DMS114 treated with DMSO at 0.1 percent for 48 hours (cell line): Measurements from ENCODE around the gene COL18A1.

Source experiments
- DNase-seq: peaks from one replicate; lab custom pipeline; 2025; ENCODE audit not compliant: unreplicated experiment; lab: John Stamatoyannopoulos, UW

COL18A1 gene

DNA sequence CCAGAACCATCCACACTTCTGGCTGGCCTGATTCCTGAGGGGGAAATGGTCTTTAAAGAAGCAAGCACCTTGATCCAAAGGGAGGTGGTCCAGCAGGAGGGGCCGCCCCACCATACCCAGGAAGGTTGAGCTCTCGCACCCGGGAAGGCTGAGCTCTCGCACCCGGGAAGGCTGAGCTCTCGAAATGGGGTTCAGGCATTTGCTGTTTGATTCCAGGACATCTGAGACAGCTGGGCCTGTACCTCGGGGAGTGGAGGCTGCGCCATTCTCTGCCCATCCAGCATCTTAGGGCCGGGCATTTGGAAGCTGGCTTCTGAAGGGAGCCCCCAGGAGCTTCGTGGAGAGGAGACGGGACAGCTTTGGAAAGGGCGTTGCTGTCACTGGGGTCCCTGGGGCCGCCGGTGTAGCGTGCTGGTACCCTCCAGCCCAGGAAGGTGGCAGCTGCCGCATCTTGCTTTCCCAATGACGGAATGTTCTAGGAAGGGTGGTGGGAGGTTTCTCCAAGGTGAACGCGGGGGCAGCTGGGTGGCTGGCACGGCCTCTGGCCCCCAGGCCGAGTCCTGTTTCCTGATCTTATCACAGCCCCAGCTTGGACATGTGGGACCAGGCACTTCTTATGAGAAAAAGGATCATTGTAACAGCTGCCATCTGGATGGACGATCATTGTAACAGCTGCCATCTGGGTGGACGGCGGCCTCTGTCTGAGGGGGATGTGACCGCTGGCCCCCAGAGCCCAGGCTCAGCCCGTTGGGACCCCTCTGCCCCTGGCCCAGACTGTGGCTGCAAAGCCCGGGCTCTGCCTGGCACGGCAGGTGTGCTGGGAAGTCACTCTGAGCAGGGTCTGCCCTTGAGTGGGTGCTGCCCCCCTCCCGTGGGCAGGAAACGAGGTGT, 61.6 kb downstream of the COL18A1 start:
- DNase-seq = no peak

DNA sequence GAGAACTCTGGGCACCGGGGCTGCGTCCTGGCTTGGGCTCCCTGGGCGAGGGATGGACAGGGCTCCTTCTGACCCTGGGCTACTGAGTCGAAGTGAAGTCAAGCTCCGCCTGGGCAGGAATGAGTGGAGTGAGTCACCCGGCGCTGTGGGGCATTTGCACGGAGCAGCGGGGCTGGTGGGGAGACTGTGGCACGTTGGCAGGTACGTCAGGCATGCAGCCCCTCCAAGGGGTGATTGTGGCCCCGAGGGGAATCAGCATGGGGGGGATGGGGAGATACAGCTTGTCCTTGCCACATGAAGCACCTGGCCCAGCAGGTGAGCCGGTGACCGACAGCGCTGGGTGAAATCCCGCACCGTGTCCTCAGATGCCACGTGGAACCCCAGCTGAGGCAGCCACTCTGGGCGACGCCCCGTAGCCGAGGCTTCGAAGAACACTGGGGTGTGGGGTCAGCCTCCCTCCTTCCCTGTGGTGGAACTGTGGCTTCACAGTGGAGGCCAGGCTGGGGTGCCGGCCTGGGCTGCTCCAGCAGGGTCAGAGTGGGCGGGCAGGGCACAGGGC, 62.3 kb downstream of the COL18A1 start:
- DNase-seq = no peak

DNA sequence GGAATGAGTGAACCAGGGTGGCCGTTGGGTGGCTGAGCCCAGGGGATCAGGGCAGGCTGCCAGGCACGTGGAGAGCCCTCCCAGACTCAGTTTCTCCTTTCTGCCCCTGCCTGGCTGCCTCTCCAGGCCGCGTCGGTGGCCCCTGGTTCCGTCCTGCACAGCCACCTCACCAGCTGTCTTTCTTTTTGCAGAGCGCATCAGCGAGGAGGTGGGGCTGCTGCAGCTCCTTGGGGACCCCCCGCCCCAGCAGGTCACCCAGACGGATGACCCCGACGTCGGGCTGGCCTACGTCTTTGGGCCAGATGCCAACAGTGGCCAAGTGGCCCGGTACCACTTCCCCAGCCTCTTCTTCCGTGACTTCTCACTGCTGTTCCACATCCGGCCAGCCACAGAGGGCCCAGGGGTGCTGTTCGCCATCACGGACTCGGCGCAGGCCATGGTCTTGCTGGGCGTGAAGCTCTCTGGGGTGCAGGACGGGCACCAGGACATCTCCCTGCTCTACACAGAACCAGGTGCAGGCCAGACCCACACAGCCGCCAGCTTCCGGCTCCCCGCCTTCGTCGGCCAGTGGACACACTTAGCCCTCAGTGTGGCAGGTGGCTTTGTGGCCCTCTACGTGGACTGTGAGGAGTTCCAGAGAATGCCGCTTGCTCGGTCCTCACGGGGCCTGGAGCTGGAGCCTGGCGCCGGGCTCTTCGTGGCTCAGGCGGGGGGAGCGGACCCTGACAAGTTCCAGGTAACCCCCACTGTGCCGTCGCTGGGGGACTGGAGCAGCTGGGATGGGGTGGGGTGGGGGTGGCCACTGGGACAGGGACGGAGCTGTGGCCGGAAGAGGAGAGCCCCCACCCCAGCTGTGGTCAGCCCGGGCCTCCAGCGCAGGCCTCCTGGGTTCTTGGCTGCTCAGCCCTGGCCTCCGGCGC, 63.3 kb downstream of the COL18A1 start:
- no peak for DNase-seq

DNA sequence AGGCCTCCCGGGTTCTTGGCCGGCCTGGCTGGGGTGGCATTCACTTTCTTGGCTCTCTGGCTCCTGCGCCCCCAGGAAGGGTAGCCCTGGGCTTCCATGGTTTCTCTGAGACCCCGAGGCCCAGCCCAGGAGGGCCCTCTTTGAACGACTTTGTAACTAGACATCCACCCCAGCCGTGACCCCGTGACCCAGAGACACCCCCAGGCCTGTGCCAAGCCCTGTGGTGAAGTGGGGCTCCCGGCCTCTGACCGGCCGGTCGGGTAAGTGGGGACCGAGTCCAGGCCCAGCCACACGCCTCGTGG, 64.0 kb downstream of the COL18A1 start:
- no peak for DNase-seq

GRCh38 chr21:45469273-45470086, 64.5 kb downstream of the COL18A1 start:
- no peak for DNase-seq

DNA sequence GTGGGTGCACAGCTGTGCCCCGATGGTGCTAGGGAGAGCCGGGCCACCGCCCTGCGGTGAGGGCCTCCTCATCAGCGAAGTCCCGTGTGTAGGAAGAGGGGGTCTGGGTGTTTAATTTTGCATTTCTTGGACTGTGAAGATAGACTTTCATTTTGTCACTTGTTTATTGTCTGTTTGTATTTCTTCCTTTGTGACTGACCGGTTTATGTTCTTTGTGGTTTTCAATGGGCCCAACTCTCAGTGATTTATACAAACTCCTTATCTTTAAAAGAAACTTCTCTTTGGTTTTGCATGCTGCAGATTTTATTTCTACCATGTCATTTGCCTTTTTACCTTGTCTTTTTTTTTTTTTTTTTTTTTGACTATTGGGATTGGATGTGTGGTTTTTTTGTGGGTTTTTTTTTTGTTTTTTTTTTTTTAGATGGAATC, 65.1 kb downstream of the COL18A1 start:
- DNase-seq = no peak

DNA sequence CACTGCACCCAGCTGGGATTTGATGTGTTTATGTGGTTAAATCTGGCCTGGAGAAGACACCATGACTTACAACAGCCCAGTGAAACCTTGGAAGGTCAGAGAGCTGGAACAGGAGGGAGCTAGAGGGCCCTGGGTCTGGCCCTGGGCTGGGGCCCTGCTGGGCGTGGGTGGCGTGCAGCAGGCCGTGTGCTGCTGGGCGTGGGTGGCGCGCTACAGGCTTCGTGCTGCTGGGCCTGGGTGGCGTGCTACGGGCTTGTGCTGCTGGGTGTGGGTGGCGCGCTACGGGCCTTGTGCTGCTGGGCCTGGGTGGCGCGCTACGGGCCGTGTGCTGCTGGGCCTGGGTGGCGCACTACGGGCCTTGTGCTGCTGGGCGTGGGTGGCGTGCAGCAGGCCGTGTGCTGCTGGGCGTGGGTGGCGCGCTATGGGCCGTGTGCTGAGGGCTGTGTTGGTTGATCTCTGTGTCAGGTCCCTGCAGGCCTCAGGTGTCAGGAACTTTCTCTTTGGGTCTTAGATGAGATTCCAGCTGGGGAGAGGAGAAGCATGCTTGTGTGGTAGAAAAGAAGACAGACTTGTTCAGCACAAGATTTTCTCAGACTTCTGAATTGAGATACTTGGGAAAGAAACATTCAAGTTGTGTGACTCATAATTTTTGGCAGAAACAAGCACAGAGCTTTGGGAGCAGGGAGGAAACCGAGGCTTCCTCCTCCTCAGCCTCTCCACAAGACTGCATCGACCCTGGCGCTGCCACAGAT, 66.0 kb downstream of the COL18A1 start:
- DNase-seq = no peak

- DNase-seq = no peak
These were observed 66.7 kb downstream of the COL18A1 start for GRCh38 chr21:45471525-45472221.

DNA sequence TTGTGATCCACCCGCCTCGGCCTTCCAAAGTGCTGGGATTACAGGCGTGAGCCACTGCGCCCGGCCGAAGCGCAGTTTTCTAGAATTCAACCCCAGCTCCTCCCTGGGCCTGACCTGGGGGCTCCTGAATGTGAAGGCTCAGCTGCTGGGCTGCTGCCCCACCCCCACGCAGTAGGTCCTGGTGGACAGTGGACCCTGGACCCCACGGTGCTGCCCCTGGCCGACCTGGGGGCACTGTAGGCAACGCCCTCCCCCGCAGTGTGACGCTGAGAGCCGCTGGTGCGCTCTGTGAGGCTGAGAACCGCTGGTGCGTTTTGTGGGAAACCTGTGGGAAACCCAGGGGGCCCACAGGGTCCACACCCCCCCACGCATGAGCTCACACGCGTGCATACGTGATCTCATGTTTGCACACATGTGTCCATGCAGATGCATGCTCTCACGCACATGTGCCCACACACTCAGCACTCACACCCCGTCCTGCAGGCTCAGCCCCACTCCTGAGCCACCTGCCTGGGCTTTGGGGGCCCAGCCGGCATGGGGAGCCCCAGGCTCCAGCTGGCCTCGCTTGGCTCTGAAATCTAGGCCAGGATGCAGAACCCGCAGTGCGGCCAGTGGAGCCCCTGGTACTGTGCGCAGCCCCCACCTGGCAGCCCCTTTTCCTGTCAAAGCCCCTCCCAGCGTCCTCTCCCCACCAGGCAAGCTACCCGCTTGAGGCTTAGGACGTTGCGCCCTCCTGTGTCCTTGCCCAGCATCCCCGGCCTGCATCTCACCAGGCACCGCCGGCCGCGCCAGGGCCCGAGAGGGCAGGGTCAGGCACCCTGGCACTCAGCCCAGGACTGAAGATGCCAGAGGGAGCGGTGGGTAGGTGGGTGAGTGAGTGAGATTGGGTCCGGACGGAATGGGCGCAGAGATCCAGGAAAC, 67.7 kb downstream of the COL18A1 start:
- no peak for DNase-seq

- no peak for DNase-seq
These were observed 68.7 kb downstream of the COL18A1 start for GRCh38 chr21:45473496-45474322.

GRCh38 chr21:45474323-45474950, 69.5 kb downstream of the COL18A1 start:
- DNase-seq = no peak

GRCh38 chr21:45475004-45475685, 70.2 kb downstream of the COL18A1 start:
- DNase-seq = no peak

- no peak for DNase-seq
These were observed 71.0 kb downstream of the COL18A1 start for GRCh38 chr21:45475797-45476570.

GRCh38 chr21:45476582-45476981, 71.6 kb downstream of the COL18A1 start:
- DNase-seq = no peak

GRCh38 chr21:45477176-45478114, 72.5 kb downstream of the COL18A1 start:
- DNase-seq = no peak
